GM18499 (cell line): Measurements from ENCODE around the gene PRKCB.

ENCODE experiments used
- ATAC-seq: cut with Tn5 transposase; IDR thresholded peaks from one replicate; pipeline ENCODE4 v1.9.1; 2021; ENCODE audit warnings: moderate number of reproducible peaks; ENCODE audit not compliant: insufficient read depth, unreplicated experiment

PRKCB gene

GRCh38 chr16:23835390-23836077 lies at the start of gene PRKCB:
Gene PRKCB (plus strand): TSS chr16:23835983.
- ATAC-seq, result no peak

GRCh38 chr16:23786964-23787561 lies 48.7 kb upstream of the PRKCB start:
- ATAC-seq, result no peak

- no peak for ATAC-seq
Observed at GRCh38 chr16:23788685-23789084, 47.1 kb upstream of the PRKCB start.

- ATAC-seq, result no peak
Observed at GRCh38 chr16:23795378-23795777, 40.4 kb upstream of the PRKCB start.

GRCh38 chr16:23796941-23797340 lies 38.8 kb upstream of the PRKCB start:
- ATAC-seq, result no peak

- no peak for ATAC-seq
Observed at GRCh38 chr16:23801378-23801777, 34.4 kb upstream of the PRKCB start.

DNA sequence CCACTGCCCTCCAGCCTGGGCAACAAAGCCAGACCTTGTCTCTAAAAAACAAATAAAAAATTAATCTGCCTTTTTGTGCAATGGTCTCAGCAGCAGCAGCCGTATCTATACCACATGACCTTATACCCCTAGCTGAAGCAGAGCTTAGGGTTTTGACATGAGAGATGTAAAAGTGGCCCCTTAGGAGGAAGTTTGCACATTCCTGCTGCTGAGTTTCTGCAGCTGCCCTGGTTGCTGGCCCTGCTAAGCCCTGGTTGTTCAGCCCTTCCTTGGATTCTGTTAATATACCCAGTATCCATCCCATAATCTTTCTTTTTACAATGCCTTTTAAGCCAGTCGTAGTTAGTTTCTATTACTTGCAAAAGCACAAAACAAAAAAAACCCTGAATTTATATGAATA lies 33.0 kb upstream of the PRKCB start:
- ATAC-seq, result no peak

GRCh38 chr16:23803591-23804123 lies 32.1 kb upstream of the PRKCB start:
- ATAC-seq, result no peak

- no peak for ATAC-seq
Observed at GRCh38 chr16:23807028-23807427, 28.8 kb upstream of the PRKCB start.

DNA sequence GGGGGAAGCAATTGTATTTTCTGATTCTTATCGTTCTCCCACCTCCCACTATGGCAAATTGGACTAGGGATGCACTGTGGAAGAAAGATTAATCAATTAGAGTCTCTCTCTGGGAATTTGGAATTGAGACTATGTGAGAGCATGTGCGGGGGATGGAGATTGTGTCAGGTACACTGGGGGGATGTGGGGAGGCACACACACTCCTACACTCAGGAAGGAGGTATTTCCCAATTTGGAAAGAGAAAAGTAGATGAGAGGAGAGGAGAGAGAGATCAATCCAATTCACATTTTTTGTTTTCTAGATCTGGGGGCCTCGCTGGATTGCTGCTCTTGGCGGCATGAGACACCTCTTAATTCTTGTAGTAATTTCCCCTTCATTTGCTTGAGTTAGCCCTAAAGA lies 14.3 kb upstream of the PRKCB start:
- no peak for ATAC-seq

- ATAC-seq, result no peak
Observed at GRCh38 chr16:23821875-23822688, 13.7 kb upstream of the PRKCB start.

GRCh38 chr16:23823475-23824384 lies 12.1 kb upstream of the PRKCB start:
- no peak for ATAC-seq

GRCh38 chr16:23824909-23825308 lies 10.9 kb upstream of the PRKCB start:
- ATAC-seq, result no peak

DNA sequence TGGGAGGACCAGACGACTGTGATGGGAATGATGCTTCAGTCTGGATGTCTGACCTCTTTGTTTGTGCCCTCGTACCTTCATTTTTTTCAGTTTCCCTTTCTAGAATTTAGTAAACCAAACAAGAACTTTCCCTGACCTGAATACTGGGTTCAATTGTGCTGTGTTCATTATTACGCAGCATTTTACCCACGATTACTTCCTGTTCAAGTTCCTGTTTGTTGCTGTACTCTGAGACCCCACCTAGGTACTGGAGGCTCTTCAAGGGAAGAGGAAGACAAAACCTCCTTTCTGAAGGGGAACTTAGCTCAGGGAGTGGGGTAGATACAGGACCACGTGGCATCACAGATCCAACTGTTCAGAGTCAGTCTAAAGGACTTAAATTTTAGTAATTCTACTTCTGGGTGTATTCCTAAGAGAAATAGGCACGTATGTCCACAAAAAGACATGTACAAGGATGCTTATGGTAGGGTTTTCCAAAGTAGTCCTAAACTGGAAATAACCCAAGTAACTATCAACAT lies 9.2 kb upstream of the PRKCB start:
- peak; percentile 39 for ATAC-seq

DNA sequence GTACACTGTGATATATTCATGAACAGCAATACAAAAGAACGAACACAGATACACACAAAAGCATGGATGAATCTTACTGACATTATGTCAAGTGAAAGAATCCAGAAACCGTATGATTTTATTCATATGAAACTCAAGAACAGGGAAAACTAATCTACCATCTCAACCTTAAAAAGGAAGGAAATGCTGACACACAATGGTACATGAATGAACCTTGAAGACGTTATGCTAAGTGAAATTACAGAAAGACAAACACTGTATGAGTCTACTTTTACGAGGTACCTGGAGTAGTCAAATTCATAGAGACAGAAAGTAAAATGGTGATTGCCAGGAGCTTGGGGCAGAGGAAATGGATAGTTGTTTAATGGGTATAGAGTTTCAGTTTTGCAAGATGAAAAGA lies 8.7 kb upstream of the PRKCB start:
- no peak for ATAC-seq

- ATAC-seq, result no peak
Observed at GRCh38 chr16:23829454-23829853, 6.3 kb upstream of the PRKCB start.

DNA sequence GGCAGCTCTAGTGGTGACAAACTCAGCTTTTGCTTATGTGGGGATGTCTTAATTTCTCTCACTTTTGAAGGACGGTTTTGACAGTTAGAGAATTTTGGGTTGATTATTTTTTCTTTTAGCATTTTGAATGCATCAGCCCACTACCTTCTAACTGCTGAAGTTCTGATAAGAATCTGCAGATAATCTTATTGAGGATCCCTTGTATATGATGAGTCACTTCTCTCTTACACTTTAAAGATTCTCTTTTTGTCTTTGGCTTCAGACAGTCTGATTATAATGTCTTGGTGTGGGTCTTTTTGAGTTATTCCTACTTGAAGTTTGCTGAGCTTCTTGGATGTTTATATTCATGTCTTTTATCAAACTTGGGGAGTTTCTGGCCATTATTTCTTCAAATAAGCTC lies 5.5 kb upstream of the PRKCB start:
- ATAC-seq, result no peak

DNA sequence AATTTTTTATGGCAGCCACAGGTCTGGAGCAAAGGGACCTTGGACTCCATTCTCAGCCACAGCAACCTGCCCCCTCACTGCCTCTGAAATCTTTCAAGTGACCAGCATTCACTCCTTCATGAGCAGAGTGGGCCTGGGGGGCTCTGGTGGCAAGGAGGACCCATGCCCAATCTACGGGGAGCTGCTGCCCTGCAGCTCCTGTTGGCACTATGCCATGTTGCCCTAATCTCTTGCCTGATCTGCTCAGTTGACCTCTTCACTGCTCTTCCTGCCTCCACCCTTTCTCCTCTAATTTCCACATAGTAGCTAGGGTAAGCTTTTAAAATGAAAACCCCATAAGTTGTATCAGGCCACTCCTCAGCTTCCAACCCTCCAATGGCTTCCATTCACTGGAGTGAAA lies 2.9 kb upstream of the PRKCB start:
- ATAC-seq, result no peak

GRCh38 chr16:23833504-23833903 lies 2.3 kb upstream of the PRKCB start:
- ATAC-seq, result no peak
